H1 (cell line): ENCODE data around the gene NFAM1. TPM values are rescaled to one million over a fixed set of nuclear protein-coding genes. Genes with fewer than 3 reads are reported as not detected.

ENCODE experiments used
- BCL11A ChIP-seq, 2 experiments: IDR thresholded peaks; one replicate each; pipeline ENCODE4 v1.6.1; 2011; ENCODE audit warnings: low read depth in 2 of 2, low read length in 2 of 2, mild to moderate bottlenecking in 2 of 2
- BRCA1 ChIP-seq: IDR thresholded peaks from 2 replicates; pipeline ENCODE4 v1.6.1; 2012; ENCODE audit warnings: low read depth, low read length, improper control_type of control experiment
- GABPA ChIP-seq: IDR thresholded peaks from 2 replicates; pipeline ENCODE4 v1.6.1; 2011; ENCODE audit warnings: mild to moderate bottlenecking, low read length, moderate library complexity, borderline replicate concordance; ENCODE audit not compliant: insufficient read depth
- GTF2F1 ChIP-seq: IDR thresholded peaks from 2 replicates; pipeline ENCODE4 v1.6.1; 2012; ENCODE audit warnings: low read depth, low read length, improper control_type of control experiment, borderline replicate concordance
- KDM1A ChIP-seq: fragments of 200-600, 300-600 bp; sonication (generic); IDR thresholded peaks from 2 replicates; pipeline ENCODE4 v1.7.1; 2016; ENCODE audit warnings: mild to moderate bottlenecking, low read length, borderline replicate concordance
- RFX5 ChIP-seq: IDR thresholded peaks from 2 replicates; pipeline ENCODE4 v1.6.1; 2011; ENCODE audit warnings: low read depth, low read length, improper control_type of control experiment, borderline replicate concordance
- SUZ12 ChIP-seq: fragments of 200-600 bp; sonication (generic); IDR thresholded peaks from 2 replicates; pipeline ENCODE4 v1.6.1; 2012; ENCODE audit warnings: mild to moderate bottlenecking, inconsistent platforms, low read length, moderate library complexity, mixed read lengths
- TAF7 ChIP-seq: optimal IDR thresholded peaks from 2 replicates; pipeline ENCODE3; 2011; ENCODE audit warnings: low read depth, mild to moderate bottlenecking, inconsistent platforms, low read length, moderate library complexity, borderline replicate concordance
- polyA plus RNA-seq, 7 experiments: library from polyadenylated mRNA; depleted of rRNA in 3 of 7; stranded (reverse) in 5 of 7; unstranded in 2 of 7; fragments of >200 nt in 5 of 7; fragments of 200-250 nt in 2 of 7; gene quantifications; 1 replicate in 5 of 7; 2 replicates in 1 of 7; 4 replicates in 1 of 7; pipeline versions ENCODE4 v1.2.1 to v1.2.3, GENCODE V29; 2011 to 2013; ENCODE audit warnings: missing spikeins in 2 of 7, mixed read lengths in 2 of 7
- total RNA-seq: library from RNA; stranded (reverse); fragmentation: NEBNext Ultra II Directional; extraction: Animal tissue kit (Norgen Biotek cat#: 25700); gene quantifications from 2 replicates; pipeline ENCODE4 v1.2.1, GENCODE V29; 2021
- TF ChIP-seq, protein P1 (sequence below): IDR thresholded peaks from 2 replicates; pipeline ENCODE4 v1.6.1; 2011; ENCODE audit warnings: low read depth, mild to moderate bottlenecking, low read length; ENCODE audit not compliant: insufficient read depth
- TF ChIP-seq, protein P2 (sequence below): IDR thresholded peaks from 2 replicates; pipeline ENCODE4 v1.6.1; 2012; ENCODE audit warnings: inconsistent platforms

The NFAM1 gene
- total and polyA plus RNA-seq, 2 of the 8 experiments (the other 6 are each of a cell fraction or from before 2014, with no cell fraction given) = 0.62 to 0.73 TPM

DNA sequence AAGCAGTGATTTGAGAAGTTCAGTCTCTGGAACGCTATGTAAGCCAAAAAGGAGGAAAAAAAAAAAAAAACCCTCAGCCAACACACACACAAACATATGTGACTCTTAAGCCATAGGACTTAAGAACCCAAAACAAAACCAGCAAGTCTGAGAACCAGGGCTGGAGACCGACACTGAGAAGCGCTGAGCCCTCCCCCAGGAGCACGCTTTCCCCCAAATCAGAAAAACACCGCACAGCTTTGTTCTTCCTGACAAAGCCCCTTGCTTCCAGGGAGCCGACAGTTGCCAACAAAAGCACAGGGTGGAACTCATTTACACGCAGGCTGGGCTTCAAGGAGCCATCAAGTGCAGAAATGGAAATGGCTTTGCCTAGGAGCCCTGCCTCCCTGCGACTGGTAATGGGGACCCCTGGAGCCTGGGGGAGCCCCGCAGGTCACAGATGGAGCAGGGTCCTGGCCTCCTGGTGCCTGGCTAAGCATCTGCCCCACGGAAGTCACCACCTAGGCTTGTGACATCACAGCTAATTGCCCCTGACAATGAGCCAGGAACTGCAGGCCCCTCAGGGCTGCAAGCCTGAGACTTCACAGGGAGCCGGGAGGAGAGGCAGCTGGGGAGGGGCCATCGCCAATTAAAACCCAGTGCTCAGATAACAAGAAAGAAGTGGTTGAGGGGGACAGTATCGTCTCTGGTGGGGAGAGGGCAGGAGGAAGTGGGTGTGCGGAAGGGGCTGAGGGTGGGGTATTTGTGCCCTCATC lies 66.9 kb downstream of the NFAM1 start (continued):
- TF ChIP-seq BCL11A (IDR thresholded peaks at IDR 0.05; ENCODE audit: low read depth in 2 of 2, low read length in 2 of 2) (no peak), KDM1A (no peak), SUZ12 (no peak), BRCA1 (no peak), TAF7 (no peak), GTF2F1 (no peak), RFX5 (no peak), GABPA (no peak)
- TF ChIP-seq, protein P1, sequence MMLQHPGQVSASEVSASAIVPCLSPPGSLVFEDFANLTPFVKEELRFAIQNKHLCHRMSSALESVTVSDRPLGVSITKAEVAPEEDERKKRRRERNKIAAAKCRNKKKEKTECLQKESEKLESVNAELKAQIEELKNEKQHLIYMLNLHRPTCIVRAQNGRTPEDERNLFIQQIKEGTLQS = no peak
- TF ChIP-seq, protein P2, sequence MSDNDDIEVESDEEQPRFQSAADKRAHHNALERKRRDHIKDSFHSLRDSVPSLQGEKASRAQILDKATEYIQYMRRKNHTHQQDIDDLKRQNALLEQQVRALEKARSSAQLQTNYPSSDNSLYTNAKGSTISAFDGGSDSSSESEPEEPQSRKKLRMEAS = peak; percentile 32
